ENCODE results near the gene PLXNA1.

Gene PLXNA1

DNA sequence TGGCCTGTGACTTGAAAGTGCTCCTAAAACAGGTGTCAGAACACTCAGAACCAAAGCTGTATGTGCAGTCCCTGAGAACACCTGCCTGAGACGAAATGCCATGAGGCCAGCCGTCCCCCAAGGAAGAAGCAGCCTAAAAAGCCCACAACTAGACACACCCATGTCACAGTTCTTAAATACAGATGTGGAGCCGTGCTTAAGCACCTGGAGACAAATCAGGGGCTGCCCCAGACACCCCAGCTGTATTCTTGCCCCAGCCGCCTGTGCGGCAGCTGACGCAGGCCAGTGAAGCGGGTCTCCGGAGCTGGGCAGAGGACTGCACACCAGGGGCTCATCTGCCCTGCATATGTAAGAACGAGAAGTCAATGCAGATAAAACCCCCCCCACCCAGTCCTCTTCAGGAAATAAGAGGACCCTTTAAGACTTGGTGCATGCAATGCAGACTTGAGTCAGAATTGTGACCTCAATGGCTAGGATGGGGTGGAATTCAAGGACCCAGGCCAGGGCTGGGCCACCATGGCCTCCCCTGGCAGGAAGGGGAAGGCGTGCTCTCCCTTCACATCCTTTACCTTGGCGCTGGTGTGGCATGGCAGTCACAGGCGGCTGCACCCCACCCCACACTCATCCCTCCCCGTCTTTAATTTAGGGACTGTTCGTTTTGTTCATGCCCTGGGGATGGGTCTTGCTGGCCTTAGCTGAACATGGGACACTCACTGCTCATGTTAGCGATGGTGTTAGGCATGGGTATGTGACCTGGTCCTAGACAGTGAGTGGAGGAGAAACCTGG lies 27.7 kb upstream of the PLXNA1 start:
- TF ChIP-seq, protein P1, sequence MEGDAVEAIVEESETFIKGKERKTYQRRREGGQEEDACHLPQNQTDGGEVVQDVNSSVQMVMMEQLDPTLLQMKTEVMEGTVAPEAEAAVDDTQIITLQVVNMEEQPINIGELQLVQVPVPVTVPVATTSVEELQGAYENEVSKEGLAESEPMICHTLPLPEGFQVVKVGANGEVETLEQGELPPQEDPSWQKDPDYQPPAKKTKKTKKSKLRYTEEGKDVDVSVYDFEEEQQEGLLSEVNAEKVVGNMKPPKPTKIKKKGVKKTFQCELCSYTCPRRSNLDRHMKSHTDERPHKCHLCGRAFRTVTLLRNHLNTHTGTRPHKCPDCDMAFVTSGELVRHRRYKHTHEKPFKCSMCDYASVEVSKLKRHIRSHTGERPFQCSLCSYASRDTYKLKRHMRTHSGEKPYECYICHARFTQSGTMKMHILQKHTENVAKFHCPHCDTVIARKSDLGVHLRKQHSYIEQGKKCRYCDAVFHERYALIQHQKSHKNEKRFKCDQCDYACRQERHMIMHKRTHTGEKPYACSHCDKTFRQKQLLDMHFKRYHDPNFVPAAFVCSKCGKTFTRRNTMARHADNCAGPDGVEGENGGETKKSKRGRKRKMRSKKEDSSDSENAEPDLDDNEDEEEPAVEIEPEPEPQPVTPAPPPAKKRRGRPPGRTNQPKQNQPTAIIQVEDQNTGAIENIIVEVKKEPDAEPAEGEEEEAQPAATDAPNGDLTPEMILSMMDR (IDR thresholded peaks at IDR 0.05): no peak

DNA sequence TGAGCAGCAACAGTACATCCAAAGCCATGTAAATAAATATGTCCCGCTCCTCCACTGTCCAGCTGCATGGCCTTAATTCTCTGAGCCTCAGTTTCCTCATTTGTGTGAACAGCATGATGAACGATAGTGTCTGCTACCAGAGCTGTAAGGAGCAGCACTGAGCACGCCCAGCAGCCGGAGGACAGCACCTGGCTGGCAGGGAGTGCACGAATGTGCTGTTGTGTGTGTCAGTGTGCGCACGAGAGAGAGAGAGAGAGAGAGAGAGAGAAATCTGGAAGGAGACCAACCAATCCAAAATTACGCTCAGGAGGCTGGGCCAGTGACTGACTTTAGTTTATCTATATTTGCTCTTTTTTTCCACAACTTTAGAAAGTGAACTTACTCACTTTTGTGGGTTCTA lies 26.6 kb upstream of the PLXNA1 start:
- TF ChIP-seq, protein P1 (IDR thresholded peaks at IDR 0.05): no peak

DNA sequence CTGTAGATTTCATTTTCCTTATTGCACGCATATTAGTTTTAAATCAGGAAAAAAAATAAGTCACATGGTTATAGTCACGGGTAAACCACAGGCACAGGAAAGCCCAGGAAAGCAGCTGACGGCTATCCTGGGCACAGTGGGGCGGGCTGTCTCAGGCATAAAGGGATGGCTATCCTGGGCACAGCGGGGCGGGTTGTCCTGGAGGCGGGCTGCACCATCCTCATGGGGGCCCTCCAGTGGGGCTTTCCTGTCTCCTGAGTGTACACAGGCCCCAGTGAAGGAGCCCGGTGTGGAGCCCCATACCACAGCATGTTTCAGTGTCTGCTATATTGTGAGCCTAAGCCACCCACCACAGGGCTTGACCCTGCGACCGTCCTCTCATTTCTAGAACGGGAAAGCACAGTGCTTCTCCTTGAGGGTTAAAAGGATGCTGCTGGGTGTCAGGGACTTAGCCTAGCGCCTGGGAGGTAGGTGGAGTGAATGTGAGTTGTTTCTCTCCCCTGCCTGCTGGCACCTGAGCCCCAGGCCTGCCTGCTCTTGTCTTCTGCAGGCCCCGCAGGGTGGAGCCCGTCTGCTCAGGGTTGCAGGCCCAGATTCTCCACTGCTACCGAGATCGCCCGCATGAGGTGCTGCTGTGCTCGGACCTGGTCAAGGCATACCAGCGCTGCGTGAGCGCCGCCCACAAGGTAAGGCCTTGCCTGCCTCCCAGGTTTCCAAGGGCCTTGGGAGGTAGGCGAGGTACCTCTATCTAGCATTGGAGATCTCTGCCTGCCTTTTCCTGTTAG lies 25.9 kb upstream of the PLXNA1 start:
- TF ChIP-seq, protein P1 (IDR thresholded peaks at IDR 0.05): no peak

DNA sequence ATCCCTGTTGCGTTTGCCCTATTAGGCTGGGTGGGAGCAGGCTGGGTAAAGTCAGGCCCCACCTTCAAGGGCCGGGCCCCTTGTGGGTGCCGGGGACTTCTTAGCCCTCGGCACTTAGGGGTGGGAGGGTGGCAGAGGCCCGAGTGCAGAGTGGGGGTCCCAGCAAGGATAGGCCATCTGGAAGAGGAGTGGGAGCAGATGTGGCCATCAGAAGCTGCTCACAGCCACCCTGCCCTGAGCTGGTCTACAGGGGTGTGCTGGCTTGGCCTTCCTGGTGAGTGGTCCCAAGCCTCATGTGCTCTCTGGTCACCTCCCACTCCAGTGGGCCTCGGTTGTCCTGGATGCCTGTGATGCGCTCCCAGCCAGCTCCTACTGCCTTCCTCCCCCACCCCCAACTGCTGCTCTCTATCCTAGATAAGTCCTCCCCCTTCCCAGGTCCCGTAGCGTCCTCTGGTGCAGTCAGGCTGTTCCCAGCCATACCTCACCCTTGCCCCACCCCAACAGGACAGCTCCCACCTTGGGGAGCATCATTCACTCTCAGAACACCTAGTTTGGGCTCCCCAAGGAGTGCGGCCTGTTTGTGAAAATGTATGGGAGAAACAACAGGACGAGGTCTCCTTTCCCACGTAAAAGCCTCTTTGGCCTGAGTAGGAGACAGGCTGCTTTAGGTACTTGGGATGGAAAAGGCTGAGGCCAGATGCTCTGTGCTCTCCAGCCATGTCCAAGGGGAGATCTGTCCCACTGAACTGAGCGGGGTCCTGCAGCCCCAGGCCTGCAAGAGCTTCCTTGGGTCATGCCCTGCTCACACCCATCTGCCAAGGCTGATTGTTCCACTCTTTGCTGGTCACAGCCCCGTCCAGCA lies 24.9 kb upstream of the PLXNA1 start:
- TF ChIP-seq, protein P1 (IDR thresholded peaks at IDR 0.05): no peak

DNA sequence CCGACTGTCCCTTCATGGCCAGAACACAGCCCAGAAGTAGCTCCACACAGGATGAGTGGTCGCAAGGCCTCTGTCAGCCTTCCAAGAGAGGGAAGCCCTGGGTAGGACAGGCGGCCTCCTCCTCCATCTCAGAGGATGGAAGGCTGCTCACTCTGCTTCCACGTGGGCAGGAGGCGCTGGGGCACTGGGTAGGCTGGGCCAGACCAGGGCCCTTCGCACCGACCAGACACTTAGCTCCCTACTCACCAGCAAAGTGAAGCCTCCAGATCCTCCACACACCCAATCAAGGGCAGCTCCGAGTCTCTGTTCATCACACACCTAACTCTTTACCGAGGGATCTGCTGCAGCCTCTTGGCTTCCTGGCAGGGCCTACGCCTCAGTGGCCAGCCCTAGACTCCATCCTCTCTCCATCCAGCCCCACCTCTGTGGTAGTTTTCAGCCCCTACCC lies 24.3 kb upstream of the PLXNA1 start:
- TF ChIP-seq, protein P1 (IDR thresholded peaks at IDR 0.05): no peak

DNA sequence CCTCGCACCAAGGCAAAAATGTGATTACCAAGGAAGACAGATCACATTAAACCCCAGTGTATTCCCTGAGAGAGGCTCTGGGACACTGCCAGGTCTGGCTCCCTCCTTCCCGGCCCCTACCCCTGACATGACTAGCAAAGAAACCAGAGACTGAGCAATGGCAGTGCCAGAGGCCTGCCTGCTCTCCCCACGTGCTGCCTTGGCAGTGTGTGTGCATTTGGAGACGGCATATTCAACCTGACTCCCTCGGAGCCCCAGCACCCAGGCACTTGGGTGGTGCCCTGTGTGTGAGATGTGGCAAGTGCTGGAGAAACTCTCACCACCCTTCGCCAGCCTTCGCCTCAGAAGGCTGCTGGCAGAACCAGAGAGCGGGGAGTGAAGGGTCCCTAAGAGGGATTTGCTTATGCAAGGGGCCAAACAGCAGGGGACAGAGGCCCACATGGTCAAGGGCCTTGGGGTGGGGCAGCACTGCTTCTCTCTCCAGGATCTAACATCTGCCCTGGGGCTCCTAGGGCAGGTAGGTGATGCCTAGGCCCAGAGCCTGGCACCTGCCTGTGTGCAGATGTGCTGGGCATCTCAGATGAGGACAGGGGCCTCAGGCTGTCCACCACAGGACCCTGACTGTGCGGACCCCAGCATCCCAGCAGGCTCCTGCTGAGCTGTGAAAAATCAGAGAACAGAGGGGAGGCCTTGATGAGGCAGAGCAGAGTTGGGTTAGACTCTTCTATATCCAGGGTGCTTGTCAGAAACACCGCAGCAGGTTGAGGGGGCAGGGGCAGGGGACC lies 23.6 kb upstream of the PLXNA1 start:
- TF ChIP-seq, protein P1 (IDR thresholded peaks at IDR 0.05): no peak

Measured in LNCAP (cell line).